Jurkat, Clone E6-1 (cell line): ENCODE results near the gene KMT2A.

Experiments used
- DNase-seq: peaks from one replicate; pipeline ENCODE4 v3.0.0-alpha.2; 2011; ENCODE audit warnings: low read depth, low spot score
- H3K4me3 ChIP-seq: 2 replicates; pipeline ENCODE4 v1.5.1; 2011; ENCODE audit warnings: mild to moderate bottlenecking, low read length, control low read depth, moderate library complexity

Gene KMT2A

GRCh38 chr11:118529584-118530175, 93.4 kb downstream of the KMT2A start:
- H3K4me3 ChIP-seq = peak overlapping the region; percentile 71
- DNase-seq = no peak

- peak overlapping the region; percentile 71 for H3K4me3 ChIP-seq
- DNase-seq = no peak
These were observed 93.9 kb downstream of the KMT2A start for GRCh38 chr11:118530180-118530682.

- H3K4me3 ChIP-seq = peak within 1 kb of the TSS; percentile 71
- peak; percentile 49 for DNase-seq
These were observed 94.6 kb downstream of the KMT2A start, which contains the start of gene TMEM25 for GRCh38 chr11:118530683-118531596. TMEM25 (plus strand) TSS chr11:118531192; CDS start chr11:118531802, 610 bp downstream.

- no peak for DNase-seq
- H3K4me3 ChIP-seq = peak overlapping the region; percentile 71
These were observed 95.3 kb downstream of the KMT2A start for GRCh38 chr11:118531597-118532084.

DNA sequence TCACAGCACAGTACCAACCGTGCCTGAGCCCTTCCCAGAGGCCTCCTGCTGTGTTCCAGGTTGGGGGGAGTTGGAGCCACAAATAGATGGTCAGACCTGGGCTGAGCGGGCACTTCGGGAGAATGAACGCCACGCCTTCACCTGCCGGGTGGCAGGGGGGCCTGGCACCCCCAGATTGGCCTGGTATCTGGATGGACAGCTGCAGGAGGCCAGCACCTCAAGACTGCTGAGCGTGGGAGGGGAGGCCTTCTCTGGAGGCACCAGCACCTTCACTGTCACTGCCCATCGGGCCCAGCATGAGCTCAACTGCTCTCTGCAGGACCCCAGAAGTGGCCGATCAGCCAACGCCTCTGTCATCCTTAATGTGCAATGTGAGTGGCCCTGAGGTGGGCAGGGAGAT, 95.8 kb downstream of the KMT2A start:
- DNase-seq = no peak
- H3K4me3 ChIP-seq = no peak overlapping the region

- no peak overlapping the region for H3K4me3 ChIP-seq
- DNase-seq = no peak
These were observed 96.8 kb downstream of the KMT2A start for GRCh38 chr11:118532852-118533768.

DNA sequence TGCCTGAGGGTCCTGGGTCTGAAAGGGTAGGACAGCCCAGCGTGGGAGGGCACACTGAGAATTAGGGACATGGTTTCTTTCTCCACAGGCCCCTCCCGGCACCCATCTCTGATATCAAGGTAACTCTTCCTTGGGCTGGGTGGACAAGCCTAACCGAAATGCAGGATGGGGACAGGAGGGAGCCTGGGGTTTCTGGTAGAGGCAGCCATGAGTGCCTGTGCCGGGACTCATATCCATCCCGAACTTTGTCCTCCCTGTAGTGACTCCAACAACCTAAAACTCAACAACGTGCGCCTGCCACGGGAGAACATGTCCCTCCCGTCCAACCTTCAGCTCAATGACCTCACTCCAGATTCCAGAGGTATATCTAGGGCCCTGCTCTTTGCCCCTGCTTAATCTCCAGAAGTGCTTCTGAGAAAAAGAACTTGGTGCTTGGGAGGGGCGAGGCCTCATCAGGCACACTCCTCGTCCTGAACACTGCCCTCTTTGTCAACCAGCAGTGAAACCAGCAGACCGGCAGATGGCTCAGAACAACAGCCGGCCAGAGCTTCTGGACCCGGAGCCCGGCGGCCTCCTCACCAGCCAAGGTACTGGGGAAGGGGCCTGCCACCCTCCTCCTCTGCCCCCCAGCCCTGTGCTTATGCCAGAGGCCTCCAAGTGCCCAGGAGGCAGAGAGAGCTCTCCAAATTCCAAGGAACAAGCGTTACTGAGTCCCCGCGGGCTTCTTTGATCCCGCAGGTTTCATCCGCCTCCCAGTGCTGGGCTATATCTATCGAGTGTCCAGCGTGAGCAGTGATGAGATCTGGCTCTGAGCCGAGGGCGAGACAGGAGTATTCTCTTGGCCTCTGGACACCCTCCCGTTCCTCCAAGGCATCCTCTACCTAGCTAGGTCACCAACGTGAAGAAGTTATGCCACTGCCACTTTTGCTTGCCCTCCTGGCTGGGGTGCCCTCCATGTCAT, 97.8 kb downstream of the KMT2A start:
- no peak for DNase-seq
- no peak overlapping the region for H3K4me3 ChIP-seq

DNA sequence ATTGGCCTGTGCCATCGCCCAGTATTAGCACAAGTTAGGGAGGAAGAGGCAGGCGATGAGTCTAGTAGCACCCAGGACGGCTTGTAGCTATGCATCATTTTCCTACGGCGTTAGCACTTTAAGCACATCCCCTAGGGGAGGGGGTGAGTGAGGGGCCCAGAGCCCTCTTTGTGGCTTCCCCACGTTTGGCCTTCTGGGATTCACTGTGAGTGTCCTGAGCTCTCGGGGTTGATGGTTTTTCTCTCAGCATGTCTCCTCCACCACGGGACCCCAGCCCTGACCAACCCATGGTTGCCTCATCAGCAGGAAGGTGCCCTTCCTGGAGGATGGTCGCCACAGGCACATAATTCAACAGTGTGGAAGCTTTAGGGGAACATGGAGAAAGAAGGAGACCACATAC, 99.0 kb downstream of the KMT2A start:
- no peak for DNase-seq
- H3K4me3 ChIP-seq = no peak overlapping the region

DNA sequence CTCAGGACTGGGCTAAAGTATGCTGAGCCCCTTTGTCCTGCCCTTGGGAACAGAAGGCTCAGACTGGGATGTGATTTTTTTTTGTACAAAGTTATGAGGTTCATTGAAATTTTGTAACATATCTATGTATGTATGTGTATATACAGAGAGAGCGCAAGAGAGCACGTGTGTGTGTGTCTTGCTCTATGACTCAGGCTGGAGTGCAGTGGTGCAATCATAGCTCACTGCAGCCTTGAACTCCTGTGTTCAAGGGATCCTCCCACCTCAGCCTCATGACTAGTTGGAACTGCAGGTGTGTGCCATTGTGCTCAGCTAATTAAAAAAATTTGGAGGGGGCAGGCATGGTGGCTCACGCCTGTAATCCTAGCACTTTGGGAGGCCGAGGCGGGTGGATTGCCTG, 100.4 kb downstream of the KMT2A start:
- no peak overlapping the region for H3K4me3 ChIP-seq
- no peak for DNase-seq

GRCh38 chr11:118537409-118537980, 101.2 kb downstream of the KMT2A start:
- H3K4me3 ChIP-seq = no peak overlapping the region
- DNase-seq = no peak

DNA sequence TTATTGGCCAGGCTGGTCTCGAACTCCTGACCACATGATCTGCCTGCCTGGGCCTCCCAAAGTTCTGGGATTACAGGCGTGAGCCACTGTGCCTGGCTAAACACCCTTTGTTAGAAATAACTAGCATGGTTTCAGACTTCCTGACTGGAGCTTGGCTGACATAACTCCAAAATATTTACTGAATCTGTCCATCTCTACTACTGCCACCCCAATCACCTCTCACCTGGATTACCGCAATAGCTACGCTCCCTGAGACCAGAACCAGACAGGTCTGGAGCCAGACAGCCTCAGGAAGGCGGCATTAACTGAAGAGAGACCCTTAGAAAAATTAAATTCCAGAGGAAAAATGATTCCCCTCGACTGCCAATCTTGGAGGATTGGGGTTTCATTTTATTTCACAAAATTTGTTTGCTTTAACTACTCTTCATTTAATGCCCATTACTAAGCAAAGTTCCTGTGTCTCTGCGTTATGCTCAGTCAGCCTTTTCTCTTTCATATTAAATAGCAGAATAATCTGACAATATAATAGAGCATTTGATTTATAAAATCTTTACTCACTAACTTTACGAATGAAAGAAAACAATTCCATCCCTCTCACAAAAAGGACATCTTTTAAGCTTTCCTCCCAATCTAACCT, 107.8 kb downstream of the KMT2A start:
- DNase-seq = no peak
- no peak overlapping the region for H3K4me3 ChIP-seq

GRCh38 chr11:118544647-118545010, 108.3 kb downstream of the KMT2A start:
- H3K4me3 ChIP-seq = no peak overlapping the region
- DNase-seq = no peak

DNA sequence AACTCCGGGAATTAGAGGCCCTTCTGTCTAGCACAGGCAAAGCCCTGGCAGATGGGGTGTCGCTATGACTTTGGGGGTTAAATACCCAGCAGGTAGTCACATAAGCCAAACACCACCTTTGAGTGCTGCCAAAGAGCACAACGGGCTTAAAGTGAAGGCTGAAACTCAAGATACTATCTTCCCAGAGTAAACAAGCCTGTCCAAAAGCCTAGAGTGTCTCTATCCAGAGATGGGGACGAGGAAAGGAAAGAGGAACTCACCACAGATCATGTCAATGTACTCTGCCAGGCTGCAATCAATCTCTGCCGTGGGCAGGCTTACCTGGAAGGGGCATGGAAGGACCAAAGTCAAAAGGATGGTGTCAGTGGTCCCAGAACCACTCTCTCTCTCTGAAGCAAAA, 109.2 kb downstream of the KMT2A start:
- H3K4me3 ChIP-seq = no peak overlapping the region
- DNase-seq = no peak

GRCh38 chr11:118547132-118547531, 110.8 kb downstream of the KMT2A start:
- no peak overlapping the region for H3K4me3 ChIP-seq
- no peak for DNase-seq

DNA sequence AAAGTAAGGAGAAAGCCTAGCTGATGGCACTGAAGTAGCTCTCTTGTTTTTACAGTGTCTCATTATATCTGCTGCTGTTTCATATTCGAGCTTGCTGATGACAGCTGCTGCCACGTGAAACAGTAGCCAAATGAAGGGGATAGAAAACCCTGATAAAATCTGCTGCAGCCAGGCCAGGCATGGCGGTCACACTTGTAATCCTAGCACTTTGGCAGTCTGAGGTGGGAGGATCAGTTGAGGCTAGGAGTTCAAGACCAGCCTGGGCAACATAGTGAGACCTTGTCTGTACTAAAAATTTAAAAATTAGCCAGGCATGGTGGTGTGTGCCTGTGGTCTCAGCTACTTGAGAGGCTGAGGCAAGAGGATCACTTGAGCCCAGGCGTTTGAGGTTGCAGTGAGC, 116.0 kb downstream of the KMT2A start:
- DNase-seq = no peak
- H3K4me3 ChIP-seq = no peak overlapping the region

DNA sequence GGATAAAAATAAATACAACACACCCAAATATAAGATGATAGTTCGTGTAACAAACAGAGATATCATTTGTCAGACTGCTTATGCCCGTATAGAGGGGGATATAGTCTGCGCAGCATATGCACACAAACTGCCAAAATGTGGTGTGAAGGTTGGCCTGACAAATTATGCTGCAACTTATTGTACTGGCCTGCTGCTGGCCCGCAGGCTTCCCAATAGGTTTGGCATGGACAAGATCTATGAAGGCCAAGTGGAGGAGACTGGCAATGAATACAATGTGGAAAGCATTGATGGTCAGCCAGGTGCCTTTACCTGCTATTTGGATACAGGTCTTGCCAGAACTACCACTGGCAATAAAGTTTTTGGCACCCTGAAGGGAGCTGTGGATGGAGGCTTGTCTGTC, 124.5 kb downstream of the KMT2A start:
- DNase-seq = no peak
- H3K4me3 ChIP-seq = no peak overlapping the region

GRCh38 chr11:118565051-118565450, 128.8 kb downstream of the KMT2A start:
- no peak for DNase-seq

More at GRCh38 chr11:118565051-118565450, 128.8 kb downstream of the KMT2A start:
- no peak overlapping the region; the same call in 1 of the 2 replicates for H3K4me3 ChIP-seq
